GM21381 (cell line): Measurements from ENCODE around the gene BMP6.

Source experiments
- ATAC-seq: cut with Tn5 transposase; IDR thresholded peaks from one replicate; pipeline ENCODE4 v1.9.1; 2021; ENCODE audit warnings: mild to moderate bottlenecking, moderate library complexity; ENCODE audit not compliant: unreplicated experiment

The BMP6 gene

DNA sequence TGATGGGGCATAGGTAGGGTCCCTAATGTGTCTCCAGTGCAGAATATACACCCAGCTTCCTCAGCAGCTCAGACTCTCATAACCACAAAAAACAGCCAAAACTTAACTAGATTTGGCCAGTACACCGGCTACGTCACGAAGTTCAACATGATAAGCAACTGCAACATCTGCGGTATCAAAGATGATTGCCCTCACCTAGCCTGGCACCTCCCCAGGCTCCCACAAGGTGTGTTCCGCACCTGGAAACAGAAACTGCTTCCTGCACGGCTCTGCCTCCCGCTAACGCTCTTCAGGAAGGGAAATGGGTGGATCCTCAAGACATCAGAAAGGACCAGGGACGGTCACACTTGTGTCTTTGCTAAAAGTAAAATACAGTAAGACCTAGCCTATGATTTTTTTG lies 175.2 kb downstream of the BMP6 start:
- ATAC-seq: no peak

DNA sequence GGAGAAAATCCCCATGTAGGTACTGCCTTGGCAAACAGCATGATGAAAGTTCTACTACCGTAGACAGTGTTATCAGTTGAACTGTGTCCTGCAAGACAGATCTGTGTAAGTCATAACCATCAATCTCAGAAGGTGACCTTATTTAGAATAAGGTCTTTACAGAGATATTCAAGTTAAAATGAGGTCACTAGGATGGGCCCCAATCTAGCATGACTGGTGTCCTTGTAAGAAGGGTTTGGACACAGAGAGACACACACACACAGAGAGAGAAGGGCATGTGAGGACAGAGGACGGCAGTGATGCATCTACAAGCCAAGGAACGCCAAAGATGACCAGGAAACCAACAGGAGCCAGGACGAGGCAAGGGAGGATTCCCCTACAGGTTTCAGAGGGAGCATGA lies 175.9 kb downstream of the BMP6 start:
- no peak for ATAC-seq

DNA sequence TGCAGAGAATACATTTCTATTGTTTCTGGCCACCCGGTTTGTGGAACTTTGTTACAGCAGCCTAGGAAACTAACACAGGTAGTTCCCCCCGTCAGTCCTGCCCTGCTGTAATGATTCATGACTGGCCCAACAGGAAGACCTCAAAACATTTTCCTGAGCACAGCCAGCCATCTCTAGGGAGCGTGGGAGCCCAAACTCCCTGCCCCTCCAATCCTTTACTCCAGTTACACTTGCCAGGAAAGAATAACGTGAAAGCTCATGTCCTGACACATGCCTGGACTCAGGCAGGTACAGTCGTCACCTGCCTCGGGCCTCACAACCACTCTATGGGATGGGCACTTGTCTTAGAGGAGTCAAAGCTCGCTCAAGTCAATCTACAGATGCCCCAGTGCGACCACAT lies 176.3 kb downstream of the BMP6 start:
- ATAC-seq: no peak

DNA sequence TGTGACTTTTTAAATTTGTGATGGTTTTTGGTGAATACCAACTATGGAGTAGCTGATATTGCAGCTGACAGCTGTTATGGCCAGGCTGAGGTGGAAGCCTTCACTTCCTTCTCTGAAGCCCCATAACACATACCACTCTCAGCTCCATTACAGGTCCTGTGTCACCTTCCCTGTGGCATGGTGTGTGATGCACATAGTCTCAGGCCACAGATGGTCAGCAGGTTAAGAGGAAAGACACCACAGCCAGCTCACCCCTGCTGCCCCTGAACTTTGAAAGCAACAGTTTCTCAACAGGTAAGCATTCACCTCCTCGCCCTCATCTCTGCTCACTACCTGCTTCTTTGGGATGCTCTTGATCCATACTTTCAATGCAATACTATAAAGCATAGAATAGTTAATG lies 177.0 kb downstream of the BMP6 start:
- no peak for ATAC-seq

DNA sequence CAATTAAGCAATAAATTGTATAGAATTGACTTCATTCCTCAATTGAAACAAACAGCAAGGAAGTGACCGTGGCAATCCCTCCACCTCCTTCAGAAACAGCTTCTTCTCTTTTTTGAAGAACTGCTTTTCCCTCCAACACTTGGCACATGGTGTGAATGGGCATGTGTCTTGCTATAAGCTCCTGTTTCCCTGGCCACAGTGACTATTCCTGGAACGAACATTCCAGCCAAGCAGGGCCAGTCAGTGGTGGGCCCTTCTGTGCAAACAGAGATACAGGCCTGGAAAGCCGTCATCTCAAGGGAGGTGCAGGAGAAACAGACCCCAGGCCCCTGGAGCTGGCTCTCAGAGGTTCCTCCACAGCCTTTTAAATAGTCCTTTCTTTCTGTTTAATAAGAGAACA lies 177.8 kb downstream of the BMP6 start:
- no peak for ATAC-seq

DNA sequence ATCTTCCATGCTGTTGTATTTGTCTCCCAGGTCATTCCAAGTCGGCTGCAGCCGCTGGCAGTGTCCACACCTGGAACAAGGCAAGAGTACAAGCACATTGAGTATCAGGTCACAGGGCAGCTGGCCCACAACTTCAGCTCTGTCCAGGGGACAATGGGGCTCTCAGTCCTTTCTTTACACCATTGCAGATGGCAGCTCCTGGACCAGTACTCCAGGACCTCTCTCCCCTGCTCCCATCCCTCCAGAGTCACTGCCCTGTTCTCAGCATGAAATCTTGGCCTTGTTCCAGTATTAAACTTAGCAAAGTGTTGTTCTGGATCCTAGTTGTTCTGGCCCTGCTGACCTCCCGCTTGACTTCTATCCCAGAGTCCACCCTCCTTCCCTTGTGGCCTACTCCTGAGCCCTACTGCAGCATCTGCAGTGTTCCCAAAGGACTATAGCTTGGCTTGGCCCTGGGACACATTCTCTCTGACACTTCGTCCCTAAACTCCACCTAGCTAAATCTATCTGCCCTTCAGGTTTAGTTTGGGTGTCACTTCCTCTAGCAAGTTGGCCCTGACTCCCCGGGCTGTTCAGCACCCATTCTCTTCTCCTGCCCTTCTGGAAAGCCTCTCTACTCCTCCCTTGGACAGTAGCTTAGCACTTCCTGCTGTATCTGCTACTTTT lies 178.9 kb downstream of the BMP6 start:
- ATAC-seq: no peak

DNA sequence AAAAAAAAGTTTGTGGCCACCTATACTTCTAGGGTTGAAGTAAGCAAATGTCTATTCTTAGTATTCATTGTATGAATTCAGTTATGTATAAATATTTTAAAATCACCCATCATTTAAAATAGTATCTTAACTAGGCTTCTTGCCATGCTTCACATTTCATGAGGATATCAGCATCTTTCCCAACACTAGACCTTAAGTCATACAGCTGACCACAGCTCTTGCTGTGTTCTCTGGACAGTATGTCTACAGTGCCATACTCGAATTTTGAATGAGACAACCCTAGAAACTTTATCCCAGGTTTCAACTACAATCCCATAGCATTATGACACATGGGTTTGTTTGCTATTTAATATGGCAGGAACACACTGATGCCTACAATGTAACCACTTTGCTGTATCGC lies 179.5 kb downstream of the BMP6 start:
- ATAC-seq: no peak

DNA sequence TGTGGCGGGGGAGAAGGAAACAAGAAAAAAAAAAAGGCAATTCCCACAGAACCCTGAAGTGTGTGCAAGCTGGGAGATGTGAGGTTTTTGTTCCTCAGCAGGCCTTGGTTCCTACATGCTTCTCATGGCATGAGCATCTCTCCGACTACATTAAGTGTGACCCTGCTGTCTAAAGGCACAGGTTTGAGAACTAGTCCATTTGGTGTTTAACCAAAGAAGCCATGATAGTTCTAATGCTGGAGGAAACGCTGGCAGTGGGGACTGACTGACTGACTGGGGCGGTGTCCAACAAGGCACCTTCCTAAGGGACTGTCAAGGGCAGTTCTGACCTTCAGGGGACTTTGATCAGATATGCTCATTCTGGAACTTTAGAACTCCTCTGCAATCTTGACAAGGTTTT lies 180.8 kb downstream of the BMP6 start:
- ATAC-seq: no peak

DNA sequence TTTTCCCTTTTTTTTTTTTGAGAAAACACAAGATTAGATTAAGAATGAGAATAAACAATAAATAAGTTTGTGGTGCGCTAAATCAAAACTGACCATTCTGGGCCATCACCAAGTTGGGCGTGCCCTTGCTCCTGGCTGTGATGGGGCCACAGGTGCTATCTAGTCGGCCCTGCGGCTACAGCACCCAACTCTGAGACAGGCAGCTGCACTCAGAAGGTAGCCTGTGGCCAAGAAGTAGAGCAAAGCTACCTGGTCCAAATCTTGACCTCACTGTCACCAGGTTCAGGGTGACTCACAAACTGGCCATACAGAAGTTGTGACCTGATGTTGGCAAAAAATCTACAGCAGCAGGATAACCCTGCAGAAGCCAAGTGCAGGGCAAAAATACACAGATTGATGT lies 181.3 kb downstream of the BMP6 start:
- no peak for ATAC-seq

DNA sequence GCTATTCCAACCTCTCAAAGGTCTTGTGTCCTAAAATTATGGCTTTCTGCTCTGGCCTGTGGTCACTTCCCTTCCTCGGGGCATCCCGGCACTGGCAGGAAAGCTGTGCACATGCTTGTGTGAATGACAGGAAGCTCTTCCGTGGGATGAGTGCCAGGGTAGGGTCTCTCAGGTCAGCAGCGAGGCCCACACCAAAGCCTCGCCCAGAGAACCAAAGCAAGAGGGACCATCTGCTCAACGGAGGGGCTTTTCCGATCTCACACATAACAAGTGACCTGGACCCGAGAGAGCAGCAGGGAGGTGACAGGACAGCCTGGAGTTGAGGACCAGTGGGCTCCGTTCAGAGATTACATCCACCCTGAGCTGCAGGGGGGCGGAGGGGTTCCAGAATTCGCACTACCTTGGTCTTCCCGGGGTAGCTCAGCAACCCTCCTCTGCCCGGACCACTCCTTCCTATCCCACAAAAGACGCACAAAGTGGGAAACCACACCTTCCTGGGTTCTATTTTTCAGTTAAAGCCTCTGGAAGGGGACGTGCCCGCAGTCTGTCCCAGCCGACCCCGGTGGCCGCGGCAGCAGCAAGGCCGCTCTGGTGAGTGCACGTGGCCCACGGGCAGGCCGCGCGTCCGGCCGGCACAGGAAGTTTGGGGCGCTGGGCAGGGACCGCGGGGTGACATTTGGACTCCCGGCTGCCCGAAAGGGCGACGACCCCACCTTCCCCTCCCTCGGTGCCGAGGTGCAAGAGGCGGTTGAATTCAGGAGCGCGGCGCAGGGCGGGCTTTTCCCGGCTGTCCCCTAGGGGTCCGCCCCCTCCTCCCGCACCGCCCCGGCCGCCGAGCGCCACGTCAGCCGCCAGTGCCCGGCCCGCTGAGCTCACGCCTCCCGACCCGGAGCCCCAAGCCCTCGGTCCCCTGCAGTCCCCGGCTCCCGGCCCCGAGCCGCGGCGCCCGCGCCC lies 183.7 kb downstream of the BMP6 start:
- ATAC-seq: peak; percentile 29

DNA sequence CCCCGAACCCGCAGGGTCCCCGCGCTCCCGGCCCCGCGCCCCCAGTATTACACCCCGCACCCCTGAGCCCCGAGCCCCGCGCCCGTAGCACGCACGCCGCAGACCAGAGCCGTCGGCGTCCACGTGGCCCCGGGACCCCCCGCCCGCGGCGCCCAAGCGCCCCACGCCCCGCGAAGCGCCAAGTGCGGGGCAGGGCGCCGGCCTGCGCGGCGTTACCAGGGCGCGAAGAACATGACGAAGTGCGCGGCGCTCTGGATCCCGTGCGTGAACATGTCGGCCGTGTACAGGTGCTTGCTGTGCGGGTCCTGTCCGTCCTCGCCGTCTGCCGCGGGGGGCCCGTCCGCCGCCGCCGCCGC lies 184.4 kb downstream of the BMP6 start:
- peak; percentile 17 for ATAC-seq

DNA sequence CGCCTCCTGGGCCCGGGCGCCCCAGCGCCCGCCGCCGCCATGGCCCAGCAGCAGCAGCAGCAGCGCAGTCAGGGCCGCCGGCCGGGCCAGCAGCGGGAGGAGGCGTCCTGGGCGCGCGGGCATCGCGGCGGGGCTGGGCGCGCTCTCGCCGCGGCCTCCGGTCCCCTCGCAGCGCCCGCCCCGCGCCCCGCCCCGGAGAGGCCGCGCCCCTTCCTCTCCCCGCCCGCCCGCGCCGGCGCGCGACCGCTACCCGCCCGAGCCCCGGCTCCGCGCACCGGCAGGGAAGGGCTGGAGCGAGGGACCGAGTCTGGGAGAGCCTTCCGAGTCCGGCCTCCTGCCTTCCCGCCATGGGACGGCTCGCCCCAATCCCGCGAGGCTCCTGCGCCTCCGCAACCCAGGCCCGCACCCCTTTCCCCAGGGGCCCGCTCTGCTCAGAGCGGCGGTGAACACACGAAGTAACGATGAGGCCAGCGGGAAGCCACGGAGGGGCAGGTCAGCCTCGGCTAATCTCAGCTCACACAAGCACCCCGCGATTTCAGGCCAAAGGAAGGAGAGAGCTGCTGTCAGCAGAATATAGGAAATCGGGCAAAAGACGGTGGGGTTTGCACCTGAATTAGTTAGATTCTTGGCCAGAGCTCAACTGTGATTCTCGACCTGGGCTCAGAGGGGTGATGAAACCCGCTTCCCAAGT lies 184.9 kb downstream of the BMP6 start, which contains the start of gene TXNDC5:
TSS of gene TXNDC5 (minus strand) at position 135 of the 691 bp plus-strand sequence. CDS start at position 123, 12 bp downstream.
- peak; percentile 74 for ATAC-seq

DNA sequence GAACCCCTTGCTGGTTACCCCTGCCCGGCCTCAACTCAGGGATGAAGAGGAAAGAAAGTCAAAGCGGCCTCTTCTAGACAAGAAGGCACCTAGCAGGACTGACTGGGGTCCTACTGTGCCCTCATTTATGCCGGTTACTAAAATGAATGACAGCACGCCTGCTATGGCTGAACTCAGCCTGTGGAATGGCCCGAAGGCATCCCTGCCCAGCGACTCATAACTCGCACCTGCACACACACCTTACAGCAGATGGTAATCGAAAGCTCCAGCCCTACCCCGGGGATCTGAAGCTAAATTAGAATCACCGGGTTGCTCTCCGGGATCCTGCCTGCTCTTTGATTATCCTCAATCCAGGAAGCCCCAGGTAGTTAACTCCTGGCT lies 185.4 kb downstream of the BMP6 start:
- ATAC-seq: no peak

DNA sequence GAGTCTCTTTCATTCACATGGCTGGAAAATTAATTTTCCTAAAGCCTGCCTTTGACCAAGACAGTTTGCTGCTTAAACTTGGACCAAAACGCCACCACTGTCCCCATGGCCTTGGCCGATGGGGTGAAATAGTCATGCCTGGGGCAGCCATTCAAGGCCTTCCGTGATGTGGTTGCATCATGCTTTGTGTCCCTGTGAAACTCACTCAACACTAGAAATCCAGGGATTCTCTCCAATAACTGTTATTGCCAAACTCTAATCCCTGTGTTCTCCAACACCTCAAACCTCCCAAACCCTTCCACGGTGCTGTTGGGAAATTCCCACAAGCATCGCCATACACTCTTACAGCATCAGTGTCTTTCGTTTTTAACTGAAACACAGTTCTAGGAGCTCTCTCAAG lies 186.1 kb downstream of the BMP6 start:
- no peak for ATAC-seq

DNA sequence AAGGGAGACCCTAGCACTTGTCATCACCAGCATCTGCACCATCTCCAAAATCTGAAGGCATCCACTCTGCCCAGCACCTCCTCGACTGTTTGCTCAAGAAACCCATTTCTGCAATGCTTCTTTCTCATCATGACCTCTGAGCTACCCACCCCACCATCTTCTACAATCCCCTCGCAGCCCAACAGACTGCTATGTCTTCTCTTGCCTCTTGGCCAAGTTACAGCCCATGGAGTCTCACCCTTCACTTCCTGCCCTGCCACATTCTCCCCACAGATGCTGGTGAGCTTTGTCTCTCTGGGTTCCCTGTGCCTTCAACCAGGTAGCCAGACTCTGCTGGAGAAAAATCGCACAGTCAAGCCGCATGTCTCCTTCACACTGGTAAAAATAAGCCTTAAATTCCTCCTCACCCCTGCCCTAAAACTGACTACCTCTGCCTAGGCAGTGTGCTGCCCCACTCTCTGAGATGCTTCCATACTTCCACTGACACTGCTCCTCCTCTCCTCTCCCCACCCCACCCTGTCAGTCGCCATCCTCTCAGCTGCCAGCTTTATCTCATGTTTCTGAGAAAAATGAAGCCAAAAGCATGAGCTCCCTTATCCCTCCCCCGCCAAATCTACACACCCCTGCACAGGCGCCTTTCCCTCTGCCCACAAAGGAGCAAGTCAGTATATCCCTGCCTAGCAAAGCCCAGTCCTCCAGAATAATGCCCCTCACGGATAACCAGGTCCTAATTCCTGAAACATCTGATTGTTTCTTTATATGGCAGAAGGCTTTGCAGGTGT lies 187.0 kb downstream of the BMP6 start:
- no peak for ATAC-seq

DNA sequence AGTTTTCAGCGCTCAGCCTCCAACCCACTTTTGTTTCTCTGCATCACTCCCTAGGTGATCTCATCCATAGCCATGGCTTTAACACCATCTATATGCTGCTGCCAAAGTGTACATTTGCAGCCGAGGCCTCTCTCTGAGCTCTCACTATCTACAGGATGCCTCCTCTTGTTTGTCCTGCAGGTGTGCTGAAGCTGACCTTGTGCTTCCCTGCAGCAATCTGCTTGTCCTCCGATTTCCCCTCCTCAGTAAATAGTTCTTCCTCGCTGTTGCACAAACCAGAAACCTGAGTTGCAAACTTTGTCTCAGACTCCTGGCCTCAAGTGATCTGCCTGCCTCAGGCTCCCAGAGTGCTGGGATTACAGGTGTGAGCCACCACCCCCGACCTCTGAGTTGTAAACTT lies 188.4 kb downstream of the BMP6 start:
- ATAC-seq: no peak

DNA sequence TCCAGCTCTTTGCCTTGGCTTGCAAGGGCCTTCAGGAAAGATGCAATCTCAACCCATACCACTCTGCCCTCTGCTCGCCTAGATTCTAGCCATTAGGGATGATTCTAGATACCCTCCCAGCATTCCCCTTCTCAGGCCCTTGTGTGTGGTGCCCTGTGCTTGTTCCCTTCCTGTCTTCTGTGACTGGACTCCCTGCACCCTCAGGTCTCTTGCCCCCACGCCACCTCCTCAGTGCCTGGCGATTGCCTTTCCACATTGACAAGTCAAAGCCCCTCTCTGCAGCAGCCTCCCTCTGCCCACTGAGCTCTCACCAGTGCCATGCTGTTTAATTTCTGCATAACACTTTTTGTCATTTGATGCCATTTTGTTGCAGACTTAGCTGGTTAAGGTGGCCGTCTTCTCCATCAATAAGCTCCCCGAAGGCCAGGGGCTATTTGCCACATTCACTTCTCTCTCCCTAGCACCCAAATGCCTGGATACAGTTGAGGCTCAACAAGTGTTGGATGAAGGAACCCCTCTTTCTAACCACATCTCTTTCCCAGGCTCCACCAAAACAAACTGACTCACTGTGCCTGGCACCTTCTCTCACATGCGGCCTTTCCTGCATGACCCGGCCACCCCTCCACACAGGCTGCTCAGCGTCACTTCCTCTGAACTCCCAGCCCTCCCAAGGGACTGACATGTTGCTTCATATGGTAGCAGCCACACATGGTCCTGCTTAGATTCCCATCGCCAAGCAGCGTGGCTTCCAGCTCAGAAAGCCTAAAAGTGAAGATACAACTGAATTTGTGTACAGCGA lies 189.3 kb downstream of the BMP6 start:
- no peak for ATAC-seq

DNA sequence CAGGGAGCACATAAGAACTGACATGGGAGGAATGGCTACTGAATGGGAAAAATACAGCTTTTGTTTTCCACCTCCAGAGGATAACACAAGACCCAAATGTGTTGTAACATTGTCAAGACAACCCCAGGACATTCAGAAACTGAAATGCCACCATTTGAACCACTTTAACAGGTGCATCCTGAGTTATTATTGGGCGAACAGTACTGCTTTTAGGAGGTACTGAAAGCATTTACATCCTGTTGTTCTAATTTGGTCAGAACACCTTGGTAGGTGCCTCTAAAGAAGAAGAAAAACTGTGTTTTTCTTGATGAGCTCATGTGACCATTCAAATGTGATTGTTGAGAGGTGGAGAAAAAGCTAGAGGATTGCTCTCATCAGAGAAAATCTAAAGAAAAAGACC lies 191.1 kb downstream of the BMP6 start:
- peak; percentile 84 for ATAC-seq

DNA sequence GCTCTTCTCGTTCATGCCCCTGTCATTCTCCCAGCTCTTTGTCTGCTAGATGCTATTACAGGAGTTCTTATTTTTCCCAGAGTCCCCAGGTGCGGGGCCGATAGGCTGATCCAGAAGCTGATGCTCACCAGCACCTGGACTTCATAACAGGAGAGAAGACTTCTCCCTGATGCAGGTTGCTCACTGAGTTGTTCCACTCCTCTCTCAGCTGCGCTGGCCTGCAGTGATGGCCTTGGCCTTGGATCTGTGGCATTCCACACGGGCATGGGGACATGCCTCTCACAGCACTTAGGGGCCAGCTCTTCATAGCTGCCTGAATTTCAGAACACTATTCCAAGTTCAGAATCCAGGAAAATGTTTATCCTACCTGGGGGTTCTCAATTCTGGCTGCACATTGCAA lies 191.8 kb downstream of the BMP6 start:
- no peak for ATAC-seq

DNA sequence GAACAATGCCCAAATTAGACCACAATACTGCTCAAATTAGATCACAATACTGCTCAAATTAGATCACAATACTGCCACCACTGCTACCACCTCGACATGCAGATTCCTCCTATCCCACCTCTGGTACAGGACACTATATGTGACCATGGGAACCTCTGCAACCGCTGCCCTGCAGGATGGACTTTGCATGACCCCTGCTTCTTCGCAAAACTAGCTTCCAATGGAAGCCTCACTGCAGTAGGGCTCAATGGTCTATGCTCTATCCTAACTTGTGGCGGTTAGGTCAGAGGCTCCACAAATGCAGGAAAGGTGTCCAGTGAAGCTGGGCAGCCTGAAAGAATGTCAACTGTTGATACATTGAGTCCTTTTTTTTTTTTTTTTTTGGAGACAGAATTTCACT lies 192.5 kb downstream of the BMP6 start:
- ATAC-seq: no peak
